Epithelial cell of proximal tubule (primary cell): Measurements from ENCODE around the gene KIF3C. TPM values are rescaled to one million over a fixed set of nuclear protein-coding genes. Genes with fewer than 3 reads are reported as not detected.
"Not testable (repeated sequence)": the region's sequence is repeated elsewhere in the genome, so short reads cannot be mapped to it uniquely, and the experiment has no call there.

Source experiments
- DNase-seq: peaks from one replicate; pipeline ENCODE4 v3.0.0-alpha.2; 2011; ENCODE audit warnings: low read depth
- H3K4me3 ChIP-seq: 2 replicates; pipeline ENCODE4 v1.5.1; 2011; ENCODE audit warnings: low read depth, mild to moderate bottlenecking, low read length
- CTCF ChIP-seq: conservative IDR thresholded peaks from 2 replicates; pipeline ENCODE4 v1.5.1; 2012; ENCODE audit warnings: low read depth, mild to moderate bottlenecking, low read length
- total RNA-seq: library from RNA; depleted of rRNA; stranded (reverse); fragments of >200 nt; gene quantifications from 2 replicates; pipeline ENCODE4 v1.2.3, GENCODE V29; 2015

Gene KIF3C
- total RNA-seq, 1 donor from 2014 or later = 30.1 TPM

- TF ChIP-seq CTCF = no peak
- H3K4me3 ChIP-seq = no peak overlapping the region
- no peak for DNase-seq
Measured at GRCh38 chr2:25917832-25918231, 64.5 kb downstream of the KIF3C start.

- H3K4me3 ChIP-seq, DNase-seq: not testable (repeated sequence)
Measured at GRCh38 chr2:25917411-25917810, 64.9 kb downstream of the KIF3C start.

- not testable (repeated sequence) for H3K4me3 ChIP-seq, DNase-seq
Measured at GRCh38 chr2:25915944-25916772, 66.1 kb downstream of the KIF3C start.

GRCh38 chr2:25915411-25915810 is 66.9 kb downstream of the KIF3C start:
- not testable (repeated sequence) for DNase-seq, H3K4me3 ChIP-seq

- not testable (repeated sequence) for DNase-seq, H3K4me3 ChIP-seq
Measured at GRCh38 chr2:25913696-25913973, 68.7 kb downstream of the KIF3C start.

GRCh38 chr2:25912851-25913695 is 69.2 kb downstream of the KIF3C start:
- no peak for DNase-seq
- TF ChIP-seq CTCF = no peak
- H3K4me3 ChIP-seq = no peak overlapping the region

GRCh38 chr2:25909574-25909973 is 72.7 kb downstream of the KIF3C start:
- DNase-seq, H3K4me3 ChIP-seq: not testable (repeated sequence)

GRCh38 chr2:25905126-25905525 is 77.2 kb downstream of the KIF3C start:
- no peak overlapping the region for H3K4me3 ChIP-seq
- no peak for TF ChIP-seq CTCF
- DNase-seq = no peak

- TF ChIP-seq CTCF = no peak
- H3K4me3 ChIP-seq = no peak overlapping the region
- no peak for DNase-seq
Measured at GRCh38 chr2:25903216-25903776, 79.0 kb downstream of the KIF3C start.
